ACHN (cell line): Measurements from ENCODE around the gene GCNT2.

Experiments
- DNase-seq: peaks from one replicate; pipeline ENCODE4 v3.0.0-alpha.2; 2015
- in situ Hi-C: cut with HindIII; loops from 2 replicates; pipeline ENCODE4 v1.10.0; 2017; ENCODE audit warnings: low sequenced_read_pairs, low pct_ligation_motif_present, low pct_unique_long_range_greater_than_20kb

Gene GCNT2

DNA sequence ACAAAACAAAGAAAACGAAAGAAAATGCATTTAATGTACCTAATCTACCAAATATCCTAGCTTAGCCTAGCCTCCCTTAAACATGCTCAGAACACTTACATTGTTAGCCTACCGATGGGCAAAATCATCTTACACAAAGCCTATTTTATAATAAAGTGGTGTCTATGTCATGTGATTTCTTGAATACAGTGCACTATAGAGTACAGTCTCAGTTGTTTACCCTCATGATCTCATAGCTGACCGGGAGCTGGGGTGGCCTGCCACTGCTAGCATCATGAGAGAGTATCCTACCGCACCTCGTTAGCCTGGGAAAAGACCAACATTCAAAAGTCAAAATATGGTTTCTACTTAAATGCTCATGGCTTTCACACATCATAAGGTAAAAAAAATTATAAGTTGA lies 16.6 kb downstream of the GCNT2 start:
- DNase-seq: no peak
- in situ Hi-C loops: no loop called here

DNA sequence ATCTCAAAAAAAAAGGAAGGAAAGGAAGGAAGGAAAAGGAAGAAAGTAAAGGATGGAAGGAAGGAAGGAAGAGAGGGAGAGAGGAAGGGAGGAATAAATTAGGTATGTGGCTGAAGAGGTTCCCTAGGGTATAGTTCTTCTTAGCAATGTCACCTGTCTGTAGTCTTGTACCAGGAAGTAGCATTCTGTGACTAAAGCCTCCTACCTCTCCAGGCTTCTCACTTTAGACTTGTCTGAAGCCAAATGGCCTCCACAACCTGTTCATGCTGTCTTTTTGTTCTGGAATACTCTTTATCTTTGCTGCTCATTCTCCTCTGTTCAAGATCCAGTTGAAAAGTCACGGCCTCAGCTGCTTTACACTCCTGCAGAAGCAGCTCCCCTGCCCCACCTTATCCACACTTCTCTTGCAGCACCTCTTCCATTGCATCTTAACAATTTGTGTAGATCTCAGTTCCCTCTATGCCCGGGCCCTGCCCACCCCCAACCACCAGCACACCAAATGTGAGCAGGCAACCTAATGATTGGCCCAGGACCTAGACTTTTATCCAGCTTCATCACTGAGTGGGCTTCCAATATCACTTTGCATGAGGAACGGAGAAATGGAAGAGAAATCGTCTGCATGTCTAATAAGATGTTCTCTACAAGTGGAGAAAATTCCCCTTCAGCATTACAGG lies 19.1 kb downstream of the GCNT2 start:
- in situ Hi-C loops: no loop called here
- no peak for DNase-seq

DNA sequence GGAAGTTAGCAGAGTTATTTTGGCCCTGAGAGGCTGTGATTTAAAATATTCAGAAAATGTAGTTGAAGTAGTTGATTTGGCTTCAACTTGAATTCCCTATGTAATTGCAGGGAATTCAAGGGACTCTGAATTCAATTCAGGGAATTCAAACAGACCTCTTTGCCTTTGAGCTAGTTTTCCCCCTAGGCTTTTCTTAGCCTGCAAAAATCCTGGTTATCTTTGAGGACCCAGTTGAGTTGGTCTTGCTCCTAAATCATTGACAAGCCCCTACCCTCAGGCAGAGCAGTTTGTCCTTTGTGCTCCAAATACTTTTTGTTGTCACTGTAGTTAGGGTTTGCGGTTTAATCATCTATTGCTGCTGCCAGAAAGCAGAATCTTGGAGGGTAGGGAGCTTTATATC lies 20.4 kb downstream of the GCNT2 start:
- DNase-seq: no peak
- in situ Hi-C loops: no loop called here

DNA sequence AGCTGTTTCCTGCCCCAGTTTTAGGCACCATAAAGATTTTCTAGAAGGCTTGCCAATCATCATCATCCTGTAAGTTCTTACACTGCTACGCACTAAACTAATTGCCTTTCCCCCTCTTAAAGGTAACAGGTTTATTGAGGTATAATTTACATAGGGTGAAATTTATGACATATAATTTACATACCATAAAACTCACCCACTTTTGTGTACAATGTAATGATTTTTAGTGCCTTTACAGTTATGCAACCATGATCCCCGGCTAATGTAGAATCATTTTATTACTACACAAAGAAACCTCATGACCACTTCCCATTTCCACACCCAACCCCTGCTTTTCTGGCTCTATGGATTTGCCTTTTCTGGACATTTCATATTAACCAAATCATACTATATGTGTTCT lies 21.1 kb downstream of the GCNT2 start:
- DNase-seq: no peak
- in situ Hi-C loops: no loop called here

DNA sequence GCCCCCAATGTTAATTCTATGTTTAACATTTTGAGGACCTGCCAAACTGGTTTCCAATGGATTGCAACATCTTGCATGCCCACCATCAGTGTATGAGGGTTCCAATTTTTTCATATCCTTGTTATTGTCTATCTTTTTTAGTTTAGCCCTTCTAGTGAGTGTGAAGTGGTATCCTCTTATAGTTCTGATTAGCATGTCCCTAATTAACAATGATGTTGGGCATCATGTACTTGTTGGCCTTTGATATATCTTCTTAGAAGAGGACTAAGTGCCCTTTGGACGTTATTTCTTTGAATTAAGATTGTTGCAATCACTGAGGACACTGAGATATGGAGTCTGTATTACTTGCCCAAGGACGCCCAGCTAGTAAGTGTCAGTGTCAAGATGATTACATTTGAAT lies 22.3 kb downstream of the GCNT2 start:
- in situ Hi-C loops: no loop called here
- DNase-seq: no peak

DNA sequence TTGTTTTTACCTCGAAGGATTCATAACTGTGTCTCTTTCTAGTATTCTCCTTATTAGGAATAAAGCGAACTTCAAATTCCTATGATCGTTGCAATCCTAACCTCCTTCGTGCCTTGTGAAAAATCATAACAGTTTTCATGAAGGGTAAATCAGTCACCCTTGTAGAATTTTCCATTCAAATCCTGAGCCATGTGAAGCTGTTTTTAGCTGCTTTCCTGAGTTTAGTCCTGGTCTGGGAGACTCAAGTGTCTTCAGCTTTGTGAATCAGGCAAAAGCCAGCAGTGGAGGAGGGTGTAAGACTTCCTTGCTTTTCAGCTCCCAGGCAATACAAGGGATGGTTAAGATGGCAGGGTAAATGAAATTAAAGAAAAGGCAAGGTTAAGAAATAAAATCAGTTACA lies 24.3 kb downstream of the GCNT2 start:
- in situ Hi-C loops: no loop called here
- no peak for DNase-seq

DNA sequence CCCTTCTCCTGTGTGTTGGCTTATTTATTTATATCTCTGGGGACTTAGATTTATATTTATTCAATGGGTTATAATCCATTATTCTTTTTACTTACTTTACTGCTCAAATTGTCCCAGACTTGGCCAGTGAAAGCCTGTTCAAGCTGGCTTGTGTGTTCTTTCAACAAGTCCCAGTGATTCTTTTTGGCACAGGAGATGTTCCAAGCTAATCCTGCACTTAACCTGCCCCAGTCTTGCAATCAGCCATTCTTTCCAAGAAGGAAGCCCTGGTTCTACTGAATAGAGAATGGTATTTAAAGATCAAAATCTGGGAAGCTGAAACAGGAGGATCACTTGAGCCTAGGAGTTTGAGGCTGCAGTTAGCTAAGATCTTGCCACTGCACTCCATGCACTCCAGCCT lies 26.7 kb downstream of the GCNT2 start:
- DNase-seq: no peak
- in situ Hi-C loops: no loop called here

DNA sequence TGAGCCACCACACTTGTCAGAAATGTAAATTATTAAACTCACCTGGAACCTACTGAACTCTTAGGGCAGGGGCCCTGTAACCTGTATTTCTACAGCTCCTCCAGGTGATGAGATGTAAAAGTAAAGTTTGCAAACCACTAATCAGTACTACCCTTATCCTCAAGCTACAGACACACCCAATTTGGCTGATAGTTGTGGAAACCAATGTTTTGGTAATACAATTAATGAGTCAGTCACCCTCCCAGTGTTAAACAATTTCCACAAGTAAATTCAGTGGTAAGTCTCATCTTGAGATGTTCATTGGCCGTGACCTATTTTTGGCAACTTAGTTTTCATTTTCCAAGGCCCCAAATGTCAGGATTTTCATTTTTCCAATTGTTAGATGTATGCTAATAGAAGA lies 29.6 kb downstream of the GCNT2 start:
- in situ Hi-C loops: no loop called here
- no peak for DNase-seq

DNA sequence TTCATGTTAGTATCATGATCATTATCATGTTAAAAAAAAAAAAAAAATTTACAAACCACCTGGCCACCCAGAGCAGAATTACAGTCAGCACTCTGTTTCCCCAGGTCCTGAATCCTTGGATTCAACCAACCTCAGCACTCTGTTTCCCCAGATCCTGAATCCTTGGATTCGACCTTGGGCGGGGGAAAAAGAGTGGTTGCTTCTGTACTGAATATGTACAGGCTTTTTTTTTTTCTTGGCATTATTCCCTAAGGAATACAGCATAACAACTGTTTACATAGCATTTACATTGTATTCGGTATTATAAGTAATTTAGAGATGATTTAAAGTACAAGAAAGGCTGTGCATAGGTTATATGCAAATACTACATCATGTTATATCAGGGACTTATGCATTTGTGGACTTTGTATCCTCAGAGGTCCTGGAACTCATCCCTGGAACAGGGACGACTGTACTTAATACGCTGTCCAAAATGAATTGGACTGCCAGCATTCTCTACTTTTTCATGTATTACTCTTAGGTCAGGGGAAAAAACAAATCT lies 31.2 kb downstream of the GCNT2 start:
- in situ Hi-C loops: no loop called here
- DNase-seq: no peak

DNA sequence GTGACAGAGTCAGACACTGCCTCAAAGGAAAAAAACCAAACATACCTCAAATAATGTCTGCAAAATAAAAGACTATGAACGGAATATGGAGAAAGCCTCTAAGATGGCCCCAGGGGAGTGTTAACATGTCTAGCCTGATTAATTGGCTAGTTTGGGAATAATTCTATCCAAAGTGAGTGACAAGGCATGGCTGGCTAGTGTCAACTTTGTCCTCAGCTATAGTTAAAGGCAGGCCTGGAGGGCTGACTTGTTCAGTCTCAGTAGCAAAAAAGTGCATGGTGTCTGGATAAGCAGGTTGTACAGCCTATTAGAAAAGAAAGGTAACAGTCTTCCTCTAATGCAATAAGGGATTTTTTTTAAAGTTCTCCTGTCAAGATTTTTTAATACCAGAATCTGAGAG lies 32.7 kb downstream of the GCNT2 start:
- in situ Hi-C loops: no loop called here
- DNase-seq: no peak

DNA sequence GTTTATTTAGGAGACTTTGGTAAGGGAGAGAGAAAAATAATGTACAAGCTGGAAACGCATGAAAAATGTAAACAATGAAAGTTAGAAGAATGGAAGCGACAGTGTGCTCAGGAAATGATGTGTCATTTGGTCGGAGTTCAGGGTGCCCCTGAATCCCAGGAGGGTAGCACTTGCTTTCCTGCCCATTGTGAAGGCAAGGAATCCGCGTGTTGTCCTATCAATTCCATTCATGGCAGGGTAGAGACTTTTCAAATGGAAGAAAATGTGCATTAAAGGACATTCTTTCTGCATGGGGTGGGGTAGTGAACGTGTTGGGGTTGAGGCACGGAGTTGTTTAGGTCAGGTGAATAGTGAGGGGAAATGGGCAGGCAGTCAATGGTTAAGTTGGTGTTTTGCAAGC lies 33.7 kb downstream of the GCNT2 start:
- in situ Hi-C loops: no loop called here

DNA sequence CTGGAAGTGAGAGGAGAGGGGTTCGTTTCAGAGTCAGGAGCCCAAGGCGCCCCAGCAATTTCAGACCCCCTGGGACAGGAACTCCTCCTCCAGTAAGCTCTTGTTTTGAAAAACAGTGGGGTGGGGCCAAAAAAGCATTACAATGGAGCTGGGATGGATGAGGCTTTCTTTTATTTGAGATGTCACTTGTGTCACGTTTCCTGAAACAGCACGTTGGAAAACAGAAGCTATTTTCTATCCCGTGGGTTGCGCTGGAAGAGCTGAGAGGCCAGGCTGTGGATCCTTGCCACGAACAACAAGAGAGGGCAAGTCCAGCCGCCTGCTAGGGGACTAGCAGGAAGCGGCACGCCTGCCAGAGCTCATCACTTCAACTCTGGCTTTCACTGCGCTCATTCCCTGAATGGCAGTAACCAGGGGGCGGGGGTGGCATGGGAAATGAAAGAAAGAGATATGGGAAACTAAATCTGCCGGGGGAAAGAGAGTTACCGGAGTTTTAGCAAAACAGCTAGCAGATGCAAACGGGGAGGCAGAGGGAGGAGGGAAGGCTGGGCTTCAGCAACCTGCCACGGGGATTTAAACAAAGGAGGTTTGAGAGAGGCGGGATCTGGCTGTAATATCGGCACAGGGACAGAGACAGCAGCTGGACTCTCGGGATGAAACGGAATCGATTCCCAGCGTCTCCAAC lies 34.6 kb downstream of the GCNT2 start:
- in situ Hi-C loops: no loop called here

More for the DNA sequence above, 33.7 kb downstream of the GCNT2 start:
- no peak for DNase-seq

DNA sequence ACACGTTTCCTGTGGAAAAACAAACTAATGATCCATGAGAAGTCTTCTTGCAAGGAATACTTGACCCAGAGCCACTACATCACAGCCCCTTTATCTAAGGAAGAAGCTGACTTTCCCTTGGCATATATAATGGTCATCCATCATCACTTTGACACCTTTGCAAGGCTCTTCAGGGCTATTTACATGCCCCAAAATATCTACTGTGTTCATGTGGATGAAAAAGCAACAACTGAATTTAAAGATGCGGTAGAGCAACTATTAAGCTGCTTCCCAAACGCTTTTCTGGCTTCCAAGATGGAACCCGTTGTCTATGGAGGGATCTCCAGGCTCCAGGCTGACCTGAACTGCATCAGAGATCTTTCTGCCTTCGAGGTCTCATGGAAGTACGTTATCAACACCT lies 35.4 kb downstream of the GCNT2 start:
- in situ Hi-C loops: no loop called here
- no peak for DNase-seq

More for the DNA sequence above, 34.6 kb downstream of the GCNT2 start:
- no peak for DNase-seq

DNA sequence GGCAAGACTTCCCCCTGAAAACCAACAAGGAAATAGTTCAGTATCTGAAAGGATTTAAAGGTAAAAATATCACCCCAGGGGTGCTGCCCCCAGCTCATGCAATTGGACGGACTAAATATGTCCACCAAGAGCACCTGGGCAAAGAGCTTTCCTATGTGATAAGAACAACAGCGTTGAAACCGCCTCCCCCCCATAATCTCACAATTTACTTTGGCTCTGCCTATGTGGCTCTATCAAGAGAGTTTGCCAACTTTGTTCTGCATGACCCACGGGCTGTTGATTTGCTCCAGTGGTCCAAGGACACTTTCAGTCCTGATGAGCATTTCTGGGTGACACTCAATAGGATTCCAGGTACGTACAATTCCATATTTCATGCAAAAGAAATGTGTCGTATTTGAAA lies 35.8 kb downstream of the GCNT2 start:
- in situ Hi-C loops: no loop called here
- DNase-seq: no peak

DNA sequence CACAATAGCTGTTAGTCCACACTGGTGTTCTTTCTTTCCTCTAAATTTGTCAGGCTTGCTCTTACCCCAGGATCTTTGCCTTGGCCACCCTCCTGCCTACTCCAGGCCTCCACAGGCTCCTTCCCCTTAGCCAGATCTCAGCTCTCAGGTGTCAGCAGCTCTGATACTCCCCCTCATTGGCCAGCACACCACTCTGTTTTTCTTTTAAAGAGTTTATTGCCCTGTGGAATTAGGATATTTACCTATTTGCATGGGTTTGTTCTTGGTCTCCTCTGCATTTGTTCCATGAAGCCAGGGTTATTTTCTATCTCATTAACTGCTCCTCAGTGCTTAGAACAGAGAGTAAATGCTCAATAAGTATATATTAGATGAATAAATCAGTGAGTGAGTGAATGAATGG lies 36.8 kb downstream of the GCNT2 start:
- no peak for DNase-seq
- in situ Hi-C loops: no loop called here

DNA sequence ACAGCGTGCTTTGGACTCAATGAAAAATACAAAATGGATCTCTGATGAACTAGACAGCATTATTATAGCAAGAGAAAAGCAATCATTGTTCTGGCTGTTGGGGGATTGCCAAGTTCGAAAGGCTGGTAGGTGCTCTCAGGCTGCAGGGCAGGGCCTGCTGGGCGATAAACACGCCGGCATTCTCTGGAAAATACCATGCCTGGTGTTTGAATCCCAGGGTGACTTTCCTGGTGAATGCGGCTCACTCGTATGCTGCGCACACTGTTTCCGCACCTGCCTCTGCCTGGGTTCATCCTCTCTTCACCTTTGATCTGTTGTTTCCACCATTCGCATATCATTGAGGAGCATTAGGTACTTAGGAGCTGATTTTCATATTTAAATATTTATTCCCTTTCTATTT lies 37.4 kb downstream of the GCNT2 start:
- DNase-seq: no peak
- in situ Hi-C loops: no loop called here

DNA sequence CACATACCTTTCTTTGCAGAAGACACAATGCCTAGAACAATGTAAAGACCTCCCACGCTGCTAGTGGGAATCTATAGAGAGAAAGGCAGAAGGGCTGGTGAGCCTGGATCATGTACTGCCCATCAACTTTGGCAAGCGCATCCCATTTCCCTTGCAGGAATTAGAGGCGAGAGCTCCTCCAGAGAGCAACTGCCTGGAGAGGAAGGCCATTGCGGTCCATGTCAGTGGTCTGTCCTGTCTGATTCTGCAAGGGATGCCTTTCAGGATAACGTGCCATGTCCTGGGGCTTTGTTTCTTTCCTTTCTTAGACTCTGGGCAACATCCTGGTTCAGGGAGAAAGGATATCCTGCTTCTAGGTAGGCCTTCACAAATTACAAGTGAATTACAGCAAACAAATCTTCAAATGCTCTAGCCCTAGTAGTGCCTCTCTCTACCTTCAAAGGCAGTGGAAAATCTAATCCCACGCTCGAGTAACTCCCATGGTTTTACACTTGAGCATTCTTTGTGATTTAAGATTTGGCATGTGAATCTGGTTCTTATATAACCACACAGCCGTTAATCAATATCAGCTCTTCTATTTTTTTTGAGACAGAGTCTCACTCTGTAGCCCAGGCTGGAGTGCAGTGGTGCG lies 38.5 kb downstream of the GCNT2 start:
- no peak for DNase-seq
- in situ Hi-C loops: no loop called here

DNA sequence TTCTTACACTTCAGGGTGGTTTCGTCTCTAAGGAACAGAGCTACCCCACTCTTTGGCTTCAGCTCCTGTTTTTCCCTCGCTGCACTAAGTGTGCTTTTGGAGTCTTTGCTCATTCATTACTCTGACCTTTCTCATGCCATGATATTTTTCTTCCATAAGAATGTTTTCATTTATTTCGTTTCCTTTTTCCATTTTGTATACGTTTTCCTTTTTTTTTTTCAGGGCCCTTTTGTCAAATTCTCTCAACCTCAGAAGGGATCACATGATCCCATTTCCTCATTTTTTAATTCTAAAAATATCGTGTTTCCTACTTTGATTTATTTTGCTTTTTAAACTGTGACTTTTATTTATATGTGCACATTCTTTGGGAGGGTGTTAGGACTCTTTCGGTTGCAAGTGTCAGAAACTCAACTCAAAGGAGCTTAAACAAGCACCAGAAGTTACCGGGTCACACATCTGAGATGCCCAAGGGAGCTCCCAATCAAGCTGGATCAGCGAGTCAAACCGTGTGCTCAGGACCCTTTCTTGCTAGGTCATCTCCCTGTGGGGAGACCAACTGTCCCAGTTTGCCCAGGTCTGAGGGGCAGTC lies 40.6 kb downstream of the GCNT2 start:
- in situ Hi-C loops: no loop called here
- no peak for DNase-seq

DNA sequence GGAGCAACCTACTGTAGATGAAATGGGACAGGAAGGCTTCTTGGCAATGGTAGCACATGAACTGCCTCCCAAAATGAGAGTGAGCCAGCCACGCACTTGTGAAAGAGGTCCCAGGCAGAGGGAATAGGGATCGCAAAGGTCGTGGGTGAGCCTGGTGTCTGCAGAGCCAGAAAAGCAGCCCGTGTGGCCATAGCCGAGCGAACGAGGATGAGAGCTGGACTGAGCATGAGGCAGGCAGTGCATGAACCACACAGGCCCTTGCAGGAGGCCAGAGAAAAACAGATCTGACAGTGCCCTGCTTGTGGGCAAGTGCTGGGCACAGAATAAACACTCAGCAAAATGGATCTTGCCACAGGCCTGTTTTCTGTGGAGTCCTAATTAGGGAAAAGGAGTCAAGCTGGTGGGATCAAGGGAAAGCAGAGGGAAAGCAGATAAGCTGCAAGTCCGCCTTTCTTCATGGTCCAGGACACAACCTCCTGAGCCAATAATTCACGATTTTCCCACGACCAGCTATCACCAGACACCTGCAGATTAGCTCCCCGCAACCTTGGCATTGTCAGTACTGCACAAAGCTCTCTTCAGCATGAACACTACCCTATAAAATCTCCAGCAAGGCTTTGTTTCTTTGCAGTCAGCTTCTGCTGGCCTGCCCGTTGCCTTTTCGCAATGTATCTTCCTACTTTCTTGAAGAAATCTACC lies 44.0 kb downstream of the GCNT2 start:
- in situ Hi-C loops: no loop called here
- DNase-seq: no peak
